ENCODE measurements around the gene PPP2R5E. TPM values are rescaled to one million over a fixed set of nuclear protein-coding genes. Genes with fewer than 3 reads are reported as not detected.

PPP2R5E gene
- total and polyA plus RNA-seq, 10 of the 15 experiments (the other 5 are each of a cell fraction or from before 2014, with no cell fraction given), result 11.4 to 56.2 (median 22.7) TPM

DNA sequence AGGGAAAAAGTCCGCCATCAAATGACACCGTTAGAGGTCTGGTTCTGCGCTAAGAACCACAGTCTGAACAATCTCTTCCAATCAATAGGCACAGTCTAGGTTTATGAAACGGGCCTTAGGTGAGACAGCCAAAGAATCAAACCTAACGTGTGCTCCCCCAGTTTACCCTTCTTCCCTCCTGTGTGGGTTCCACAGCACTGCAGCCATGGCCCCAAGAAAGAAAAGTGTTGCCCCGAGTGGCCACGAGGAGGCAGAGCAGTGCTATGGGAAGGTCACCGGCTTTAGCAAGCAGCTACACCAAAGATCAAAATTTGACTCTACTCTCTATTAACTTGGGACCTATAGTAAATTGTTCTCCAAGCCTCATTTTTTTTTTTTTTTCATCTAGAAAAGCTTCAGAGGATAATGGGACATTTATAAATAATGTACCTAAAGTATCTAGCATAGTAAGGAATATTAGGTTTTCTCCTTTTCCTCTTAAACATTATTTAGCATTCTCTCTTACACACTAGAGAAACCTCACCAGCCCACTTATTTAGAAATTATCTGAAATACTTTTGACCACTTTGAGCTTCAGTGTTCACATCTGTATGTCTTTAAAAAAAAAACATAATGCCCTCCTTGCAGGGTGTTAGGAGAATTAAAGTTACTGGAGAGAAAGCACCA, 154.3 kb downstream of the PPP2R5E start:
- peak; percentile 98 for ATAC-seq
- 56% methylated on average over 8 of the region's 8 CpGs for WGBS (ENCODE audit: insufficient coverage, insufficient replicate concordance, low lambda C conversion rate, missing lambda C conversion rate)
- Histone ChIP-seq H2AFZ (ENCODE audit: control insufficient read depth, low read depth, low read length) (no peak overlapping the region), H4K20me1 (ENCODE audit: control insufficient read depth, insufficient read depth) (no peaks in the 10 kb centered on the region), H3K4me1 (ENCODE audit: control insufficient read depth, insufficient read depth, low read length) (peaks cover 2% of the 10 kb centered on the region; the same call in 1 of the 2 replicates), H3K36me3 (ENCODE audit: control insufficient read depth in 2 of 2, insufficient read depth in 2 of 2, low read length in 1 of 2) (peaks cover 8 to 9% of the 10 kb centered on the region in 2 experiments), H3K9ac (ENCODE audit: control insufficient read depth, insufficient read depth, low read length) (no peak overlapping the region), H3K4me2 (ENCODE audit: control insufficient read depth, insufficient read depth) (no peak overlapping the region), H3K4me3 (no peak overlapping the region), H3K27me3 (replicated peaks in 1 of 2; ENCODE audit: control insufficient read depth in 2 of 2, insufficient read depth in 2 of 2, low read length in 1 of 2) (no peaks in the 10 kb centered on the region), H3K27ac (ENCODE audit: control insufficient read depth, insufficient read depth) (no peak overlapping the region), H3K79me2 (ENCODE audit: control insufficient read depth, insufficient read depth, low read length) (no peaks in the 10 kb centered on the region), H3K9me3 (replicated peaks; ENCODE audit: control insufficient read depth, insufficient read depth, low read length) (no peaks in the 10 kb centered on the region)
- FAIRE-seq, result no peak
- ChIA-PET POLR2A (interaction anchor here (0.7 to 1.0 kb wide), 3 partner anchors 8 to 105 kb away, joined by 5 to 9 read pairs (median 6); no protein-coding TSS in a partner anchor), CTCF (interaction anchor here (0.5 to 4.4 kb wide), 60 partner anchors 8 to 1145 kb away, joined by 3 to 38 read pairs (median 4); partner anchors contain the start of genes PPP2R5E, SGPP1 and WDR89), SMC1A (ENCODE audit: uncharacterized antibody, unreplicated experiment) (interaction anchor here (0.6 to 3.5 kb wide), 39 partner anchors 8 to 905 kb away, joined by 3 to 28 read pairs (median 4); partner anchors contain the start of genes ESR2 and PPP2R5E), RAD21 (ENCODE audit: unreplicated experiment) (interaction anchor here (0.5 to 4.3 kb wide), 33 partner anchors 8 to 918 kb away, joined by 3 to 64 read pairs (median 4); partner anchors contain the start of genes PPP2R5E and WDR89)
- intact Hi-C loops (cut with micrococcal nuclease; ENCODE audit: unreplicated experiment) (loop anchor here (2.0 to 5.0 kb wide), 5 partner anchors 154 to 382 kb away; partner anchors contain the start of genes PPP2R5E and SGPP1), in situ Hi-C loops (cut with MboI) (loop anchor here (5.0 kb wide), 1 partner anchor 383 kb away; no protein-coding TSS in a partner anchor)
- peak; percentile 24 for DNase-seq (ENCODE audit: low read depth, low spot score)
- no TSS peak for BruUV-seq (replicated peaks)
- TF ChIP-seq, protein P1, sequence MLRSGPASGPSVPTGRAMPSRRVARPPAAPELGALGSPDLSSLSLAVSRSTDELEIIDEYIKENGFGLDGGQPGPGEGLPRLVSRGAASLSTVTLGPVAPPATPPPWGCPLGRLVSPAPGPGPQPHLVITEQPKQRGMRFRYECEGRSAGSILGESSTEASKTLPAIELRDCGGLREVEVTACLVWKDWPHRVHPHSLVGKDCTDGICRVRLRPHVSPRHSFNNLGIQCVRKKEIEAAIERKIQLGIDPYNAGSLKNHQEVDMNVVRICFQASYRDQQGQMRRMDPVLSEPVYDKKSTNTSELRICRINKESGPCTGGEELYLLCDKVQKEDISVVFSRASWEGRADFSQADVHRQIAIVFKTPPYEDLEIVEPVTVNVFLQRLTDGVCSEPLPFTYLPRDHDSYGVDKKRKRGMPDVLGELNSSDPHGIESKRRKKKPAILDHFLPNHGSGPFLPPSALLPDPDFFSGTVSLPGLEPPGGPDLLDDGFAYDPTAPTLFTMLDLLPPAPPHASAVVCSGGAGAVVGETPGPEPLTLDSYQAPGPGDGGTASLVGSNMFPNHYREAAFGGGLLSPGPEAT (IDR thresholded peaks at IDR 0.05; ENCODE audit: low read depth), result no peak
- TF ChIP-seq HCFC1 (IDR thresholded peaks at IDR 0.05; ENCODE audit: low read length) (no peak), EZH2 (IDR thresholded peaks at IDR 0.05; ENCODE audit: borderline replicate concordance, control insufficient read depth, low read depth, low read length) (no peak), CBFB (IDR thresholded peaks at IDR 0.05; ENCODE audit: low read depth) (no peak), CBX3 (IDR thresholded peaks at IDR 0.05; ENCODE audit: borderline replicate concordance, low read depth) (no peak), BMI1 (IDR thresholded peaks at IDR 0.05; ENCODE audit: borderline replicate concordance) (no peak), RAD21 (IDR thresholded peaks at IDR 0.05; ENCODE audit: insufficient read depth, low read depth, low read length) (peak; percentile 96), BACH1 (IDR thresholded peaks at IDR 0.05; ENCODE audit: borderline replicate concordance) (0 out of 2 replicates have a peak, but pooled peaks have one; percentile 22), NFIC (IDR thresholded peaks at IDR 0.05; ENCODE audit: low read depth, low read length) (no peak), ZNF24 (IDR thresholded peaks at IDR 0.05) (no peak)
- TF ChIP-seq, protein P2, sequence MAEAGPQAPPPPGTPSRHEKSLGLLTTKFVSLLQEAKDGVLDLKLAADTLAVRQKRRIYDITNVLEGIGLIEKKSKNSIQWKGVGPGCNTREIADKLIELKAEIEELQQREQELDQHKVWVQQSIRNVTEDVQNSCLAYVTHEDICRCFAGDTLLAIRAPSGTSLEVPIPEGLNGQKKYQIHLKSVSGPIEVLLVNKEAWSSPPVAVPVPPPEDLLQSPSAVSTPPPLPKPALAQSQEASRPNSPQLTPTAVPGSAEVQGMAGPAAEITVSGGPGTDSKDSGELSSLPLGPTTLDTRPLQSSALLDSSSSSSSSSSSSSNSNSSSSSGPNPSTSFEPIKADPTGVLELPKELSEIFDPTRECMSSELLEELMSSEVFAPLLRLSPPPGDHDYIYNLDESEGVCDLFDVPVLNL (IDR thresholded peaks at IDR 0.05; ENCODE audit: low read depth, low read length), result no peak
- TF ChIP-seq, protein P3, sequence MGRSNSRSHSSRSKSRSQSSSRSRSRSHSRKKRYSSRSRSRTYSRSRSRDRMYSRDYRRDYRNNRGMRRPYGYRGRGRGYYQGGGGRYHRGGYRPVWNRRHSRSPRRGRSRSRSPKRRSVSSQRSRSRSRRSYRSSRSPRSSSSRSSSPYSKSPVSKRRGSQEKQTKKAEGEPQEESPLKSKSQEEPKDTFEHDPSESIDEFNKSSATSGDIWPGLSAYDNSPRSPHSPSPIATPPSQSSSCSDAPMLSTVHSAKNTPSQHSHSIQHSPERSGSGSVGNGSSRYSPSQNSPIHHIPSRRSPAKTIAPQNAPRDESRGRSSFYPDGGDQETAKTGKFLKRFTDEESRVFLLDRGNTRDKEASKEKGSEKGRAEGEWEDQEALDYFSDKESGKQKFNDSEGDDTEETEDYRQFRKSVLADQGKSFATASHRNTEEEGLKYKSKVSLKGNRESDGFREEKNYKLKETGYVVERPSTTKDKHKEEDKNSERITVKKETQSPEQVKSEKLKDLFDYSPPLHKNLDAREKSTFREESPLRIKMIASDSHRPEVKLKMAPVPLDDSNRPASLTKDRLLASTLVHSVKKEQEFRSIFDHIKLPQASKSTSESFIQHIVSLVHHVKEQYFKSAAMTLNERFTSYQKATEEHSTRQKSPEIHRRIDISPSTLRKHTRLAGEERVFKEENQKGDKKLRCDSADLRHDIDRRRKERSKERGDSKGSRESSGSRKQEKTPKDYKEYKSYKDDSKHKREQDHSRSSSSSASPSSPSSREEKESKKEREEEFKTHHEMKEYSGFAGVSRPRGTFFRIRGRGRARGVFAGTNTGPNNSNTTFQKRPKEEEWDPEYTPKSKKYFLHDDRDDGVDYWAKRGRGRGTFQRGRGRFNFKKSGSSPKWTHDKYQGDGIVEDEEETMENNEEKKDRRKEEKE (IDR thresholded peaks at IDR 0.05), result no peak
- TF ChIP-seq, protein P4, sequence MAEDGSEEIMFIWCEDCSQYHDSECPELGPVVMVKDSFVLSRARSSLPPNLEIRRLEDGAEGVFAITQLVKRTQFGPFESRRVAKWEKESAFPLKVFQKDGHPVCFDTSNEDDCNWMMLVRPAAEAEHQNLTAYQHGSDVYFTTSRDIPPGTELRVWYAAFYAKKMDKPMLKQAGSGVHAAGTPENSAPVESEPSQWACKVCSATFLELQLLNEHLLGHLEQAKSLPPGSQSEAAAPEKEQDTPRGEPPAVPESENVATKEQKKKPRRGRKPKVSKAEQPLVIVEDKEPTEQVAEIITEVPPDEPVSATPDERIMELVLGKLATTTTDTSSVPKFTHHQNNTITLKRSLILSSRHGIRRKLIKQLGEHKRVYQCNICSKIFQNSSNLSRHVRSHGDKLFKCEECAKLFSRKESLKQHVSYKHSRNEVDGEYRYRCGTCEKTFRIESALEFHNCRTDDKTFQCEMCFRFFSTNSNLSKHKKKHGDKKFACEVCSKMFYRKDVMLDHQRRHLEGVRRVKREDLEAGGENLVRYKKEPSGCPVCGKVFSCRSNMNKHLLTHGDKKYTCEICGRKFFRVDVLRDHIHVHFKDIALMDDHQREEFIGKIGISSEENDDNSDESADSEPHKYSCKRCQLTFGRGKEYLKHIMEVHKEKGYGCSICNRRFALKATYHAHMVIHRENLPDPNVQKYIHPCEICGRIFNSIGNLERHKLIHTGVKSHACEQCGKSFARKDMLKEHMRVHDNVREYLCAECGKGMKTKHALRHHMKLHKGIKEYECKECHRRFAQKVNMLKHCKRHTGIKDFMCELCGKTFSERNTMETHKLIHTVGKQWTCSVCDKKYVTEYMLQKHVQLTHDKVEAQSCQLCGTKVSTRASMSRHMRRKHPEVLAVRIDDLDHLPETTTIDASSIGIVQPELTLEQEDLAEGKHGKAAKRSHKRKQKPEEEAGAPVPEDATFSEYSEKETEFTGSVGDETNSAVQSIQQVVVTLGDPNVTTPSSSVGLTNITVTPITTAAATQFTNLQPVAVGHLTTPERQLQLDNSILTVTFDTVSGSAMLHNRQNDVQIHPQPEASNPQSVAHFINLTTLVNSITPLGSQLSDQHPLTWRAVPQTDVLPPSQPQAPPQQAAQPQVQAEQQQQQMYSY (CRISPR knock-in tag; IDR thresholded peaks at IDR 0.05), result no peak

Measured in GM12878 (cell line).